CMK (cell line): ENCODE measurements around the gene ZNF107.

Experiments used
- DNase-seq: peaks from one replicate; pipeline ENCODE4 v3.0.0-alpha.2; 2010; ENCODE audit warnings: low read depth

ZNF107 gene

DNA sequence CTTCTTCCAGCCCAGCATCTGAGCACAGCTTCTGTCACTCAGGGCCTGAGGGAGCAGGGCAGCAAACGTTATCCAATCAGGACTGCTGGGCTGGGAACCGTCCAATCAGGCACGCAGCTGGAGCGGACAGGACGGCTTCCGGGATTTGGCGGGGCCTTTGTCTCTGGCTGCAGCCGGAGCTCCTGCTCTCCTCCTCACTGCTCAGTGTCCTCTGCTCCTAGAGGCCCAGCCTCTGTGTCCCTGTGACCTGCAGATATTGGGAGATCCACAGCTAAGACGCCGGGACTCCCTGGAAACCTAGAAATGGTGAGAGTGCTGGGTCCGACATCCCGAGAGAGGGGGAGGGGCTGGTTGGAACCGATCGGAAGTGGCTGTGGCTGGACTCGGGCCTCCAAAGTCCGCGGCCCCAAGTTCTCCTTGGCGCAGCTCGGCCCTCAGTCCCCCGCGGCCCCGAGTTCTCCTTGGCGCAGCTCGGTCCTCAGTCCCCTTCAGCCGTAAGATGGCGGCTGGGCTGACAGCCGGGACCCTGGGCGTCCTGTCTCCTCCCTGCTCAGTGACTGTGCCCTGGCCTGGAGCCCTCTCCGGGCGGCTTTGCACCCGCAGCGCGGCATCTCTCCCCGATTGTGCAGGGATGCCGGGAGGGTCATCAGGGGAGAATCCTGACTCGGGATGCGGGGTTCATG, at the start of gene ZNF107:
Gene ZNF107 (plus strand): TSS at position 154 of the 683 bp plus-strand sequence. CDS start 150 bp downstream, at position 304.
- DNase-seq: peak; percentile 75

DNA sequence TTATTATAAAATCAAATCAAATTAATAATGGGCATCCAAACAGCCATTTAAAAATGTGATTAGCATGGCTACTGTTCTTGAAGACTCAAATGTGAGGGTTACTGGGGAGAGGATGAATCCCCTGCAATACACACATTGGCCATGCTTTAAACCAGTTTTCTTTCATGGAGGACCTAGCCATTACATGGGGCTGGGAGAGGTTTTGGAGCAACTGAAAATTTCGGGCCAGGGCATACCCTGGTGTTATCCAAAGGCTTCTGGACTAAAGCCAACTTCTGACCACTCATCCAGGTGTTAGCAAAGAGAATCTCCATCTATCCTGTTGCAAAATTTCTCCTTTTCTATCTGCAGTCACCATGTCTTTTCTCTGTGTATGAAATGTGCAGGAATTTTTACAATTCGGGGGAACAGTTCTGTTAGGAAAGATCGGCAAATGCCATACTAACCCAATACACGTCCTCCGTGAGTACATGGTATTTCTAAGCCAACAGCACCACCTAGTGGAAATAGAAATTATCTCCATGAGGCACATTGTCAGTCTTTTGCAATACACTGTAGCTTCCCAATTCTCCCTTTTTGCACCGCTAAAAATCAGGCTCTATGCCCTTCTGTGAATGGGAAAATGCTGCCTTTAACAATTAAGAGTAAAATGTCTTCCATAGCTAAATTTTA, 47.0 kb upstream of the ZNF107 start:
- peak; percentile 26 for DNase-seq

DNA sequence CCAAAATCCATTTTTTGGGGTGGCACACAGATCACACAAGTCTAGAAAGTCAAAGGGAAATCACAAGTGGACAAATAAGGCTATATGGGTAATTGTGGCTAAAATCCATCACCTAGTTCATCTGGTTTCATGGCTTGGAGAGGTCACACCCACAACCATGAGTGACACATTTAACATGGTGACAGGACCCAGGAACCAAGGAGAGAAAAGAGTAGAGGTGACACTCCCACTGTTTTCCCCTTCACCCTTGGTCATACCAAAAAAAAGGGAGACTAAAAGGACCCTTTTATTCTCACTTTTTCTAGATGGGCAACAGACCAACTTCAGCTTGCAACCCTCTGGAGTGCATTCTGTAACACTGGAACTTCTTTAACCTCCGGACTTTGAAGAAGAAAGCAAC, 46.2 kb upstream of the ZNF107 start:
- no peak for DNase-seq

DNA sequence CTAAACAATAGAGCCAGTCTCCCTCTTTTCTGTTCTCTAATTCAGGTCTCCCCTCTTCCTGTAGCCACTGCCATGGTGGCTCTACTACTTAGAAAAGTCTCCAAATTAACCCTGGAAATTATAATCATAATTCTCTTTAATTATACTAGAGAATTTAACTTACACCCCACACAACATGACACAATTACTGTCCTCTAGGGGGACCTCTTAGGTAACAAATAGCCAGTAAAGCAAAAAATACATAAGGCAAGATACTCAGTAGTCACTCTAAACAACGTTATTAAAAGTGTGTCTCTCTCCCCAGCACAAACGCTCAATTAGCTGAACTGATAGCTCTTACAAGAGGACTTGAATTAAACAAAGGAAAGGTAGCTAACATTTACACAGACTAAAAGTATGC, 44.3 kb upstream of the ZNF107 start:
- DNase-seq: no peak

DNA sequence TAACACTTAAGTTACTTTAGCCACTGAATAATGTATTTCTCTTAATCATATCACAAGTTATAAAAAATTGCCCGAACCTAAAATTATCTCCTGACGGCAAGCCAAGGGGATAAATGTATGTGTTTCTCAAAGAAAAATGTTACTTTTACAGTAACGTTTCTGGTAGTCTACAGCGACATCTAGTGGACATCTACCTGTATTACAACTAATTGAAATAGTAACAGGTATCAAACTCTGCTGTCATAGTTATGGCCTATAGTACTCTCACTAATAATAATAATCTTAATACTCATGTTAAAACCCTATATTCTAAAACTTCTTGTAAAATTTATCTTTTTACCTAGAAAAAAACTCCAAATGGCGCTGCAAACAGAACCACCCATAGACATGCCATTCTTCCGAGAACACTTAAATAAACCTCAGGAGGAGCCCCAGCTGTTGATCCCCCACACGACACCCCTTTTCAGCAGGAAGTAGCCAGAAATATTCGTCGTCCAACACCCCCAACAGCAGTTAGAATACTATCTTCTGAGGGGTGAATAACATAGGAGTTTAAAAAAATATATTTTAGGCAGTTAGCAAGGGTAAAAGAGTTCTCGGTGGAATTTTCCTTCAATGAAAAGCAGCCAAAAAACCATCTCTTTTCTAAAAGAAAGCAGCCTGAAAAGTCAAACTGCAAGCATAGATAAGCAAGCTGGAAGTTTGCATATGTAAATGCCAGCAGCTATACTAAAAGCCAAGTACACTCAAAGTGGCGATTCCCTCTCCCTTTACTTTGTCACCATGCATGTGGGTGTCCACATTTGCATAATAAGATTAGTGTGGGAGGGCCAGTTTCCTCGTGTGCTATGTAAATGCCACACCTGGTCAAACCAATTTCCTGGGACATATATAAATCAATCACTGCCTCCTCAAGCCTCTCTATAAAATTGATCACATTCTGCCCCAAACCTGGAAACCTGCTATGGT, 40.5 kb upstream of the ZNF107 start:
- no peak for DNase-seq

DNA sequence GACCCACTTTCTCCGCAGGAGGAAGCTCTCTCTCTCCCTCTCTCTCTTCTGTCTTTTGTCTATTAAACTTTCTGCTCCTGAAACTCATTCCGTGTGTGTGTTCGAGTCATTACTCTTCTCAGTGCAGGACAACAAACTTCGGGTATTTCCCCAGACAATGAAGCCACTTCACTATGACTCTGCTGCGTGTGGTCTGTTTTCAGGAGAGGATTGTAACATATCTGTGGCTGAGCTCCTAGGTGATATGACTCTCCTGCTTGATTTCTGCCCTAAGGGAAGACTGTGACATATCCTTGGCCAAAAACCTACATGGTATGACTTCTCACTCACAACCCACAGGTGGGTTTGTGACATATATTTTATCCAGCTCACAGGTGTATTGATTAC, 39.9 kb upstream of the ZNF107 start:
- no peak for DNase-seq

DNA sequence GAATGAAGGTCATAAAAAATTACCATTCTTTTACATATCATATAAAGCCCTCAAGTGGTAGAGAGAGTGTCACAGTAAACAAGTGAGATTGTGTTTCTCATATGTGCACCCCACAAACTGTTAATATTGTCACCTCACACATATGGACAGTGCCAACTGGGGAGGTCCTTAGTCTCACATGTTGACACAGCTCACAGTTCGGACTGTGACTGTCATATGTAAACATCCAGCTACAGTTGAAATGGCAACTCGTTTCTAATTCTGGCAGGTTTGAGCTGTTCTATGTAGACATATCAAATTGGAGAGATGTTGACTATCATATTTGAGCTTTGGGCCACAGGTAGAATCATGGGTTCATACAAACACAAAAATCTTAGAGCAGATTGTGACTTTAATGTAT, 39.4 kb upstream of the ZNF107 start:
- DNase-seq: no peak

DNA sequence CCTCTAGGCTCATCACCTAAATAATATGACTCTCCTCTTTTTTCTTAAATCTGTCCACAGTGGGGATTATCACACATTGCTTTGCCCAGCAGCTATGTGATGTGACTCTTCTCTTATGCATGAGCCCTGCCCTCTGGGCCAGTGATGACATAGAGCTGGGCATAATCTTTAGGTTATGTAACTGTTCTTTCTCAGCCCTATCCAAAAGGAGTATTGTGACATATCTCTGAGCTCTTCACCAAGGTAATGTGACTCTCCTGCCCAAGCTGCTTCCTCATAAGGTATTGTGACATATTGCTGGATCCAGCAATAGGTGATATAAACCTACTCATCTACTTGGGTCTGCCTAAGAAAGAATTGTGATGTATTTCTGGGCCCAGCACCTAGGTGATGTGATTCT, 37.7 kb upstream of the ZNF107 start:
- no peak for DNase-seq

DNA sequence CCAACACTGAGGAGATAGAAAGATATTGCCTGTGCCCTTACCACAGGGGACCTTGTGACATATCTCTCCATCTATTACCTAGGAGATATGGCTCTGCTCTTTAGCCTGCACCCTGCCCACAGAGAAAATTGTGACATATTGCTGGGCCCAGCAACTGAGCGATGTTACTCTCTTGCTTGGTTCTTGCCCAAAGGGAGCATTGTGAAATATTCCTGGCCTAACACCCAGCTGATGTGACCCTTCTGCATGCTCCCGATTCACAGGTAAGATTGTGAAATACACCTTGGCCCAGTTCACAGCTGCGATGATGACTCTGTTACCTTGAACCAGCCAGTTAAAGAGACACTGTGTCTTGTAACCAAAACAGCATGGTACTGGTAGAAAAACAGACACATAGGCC, 37.2 kb upstream of the ZNF107 start:
- DNase-seq: no peak

DNA sequence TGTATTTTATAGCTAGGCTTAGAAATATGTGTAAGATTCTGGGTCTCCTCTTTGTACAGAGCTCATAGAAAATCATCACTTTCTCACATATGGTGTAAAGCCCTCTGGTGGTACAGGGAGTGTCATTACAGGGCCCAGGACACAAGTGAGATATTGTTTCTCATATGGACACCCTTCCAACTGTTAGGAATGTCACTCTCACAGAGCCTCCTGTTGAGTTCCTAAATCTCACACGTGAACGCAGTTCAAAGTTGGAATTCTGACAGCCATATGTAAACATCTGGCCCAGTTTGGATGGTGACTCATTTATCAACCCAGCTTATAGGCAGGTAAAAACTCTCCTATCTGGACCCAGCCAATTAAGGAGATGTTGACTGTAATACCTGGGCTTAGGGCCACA, 35.4 kb upstream of the ZNF107 start:
- DNase-seq: no peak

DNA sequence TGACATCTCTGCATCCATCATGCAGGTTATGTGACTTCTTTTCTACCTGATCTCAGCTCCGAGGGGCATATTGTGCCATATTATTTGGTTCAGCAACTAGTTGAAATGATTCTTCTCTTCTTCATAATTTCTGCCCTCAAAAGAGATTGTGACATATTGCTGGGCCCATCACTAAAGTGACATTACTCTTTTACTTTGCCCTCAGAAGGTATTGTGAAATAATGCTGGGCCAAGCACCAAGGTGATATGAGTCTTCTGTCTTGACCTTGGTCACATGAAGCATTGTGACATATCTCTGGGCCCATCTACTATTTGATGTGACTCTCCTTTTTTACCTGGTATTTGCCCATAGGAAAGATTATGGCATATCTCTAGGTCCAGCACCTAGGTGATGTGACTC, 33.9 kb upstream of the ZNF107 start:
- DNase-seq: no peak

DNA sequence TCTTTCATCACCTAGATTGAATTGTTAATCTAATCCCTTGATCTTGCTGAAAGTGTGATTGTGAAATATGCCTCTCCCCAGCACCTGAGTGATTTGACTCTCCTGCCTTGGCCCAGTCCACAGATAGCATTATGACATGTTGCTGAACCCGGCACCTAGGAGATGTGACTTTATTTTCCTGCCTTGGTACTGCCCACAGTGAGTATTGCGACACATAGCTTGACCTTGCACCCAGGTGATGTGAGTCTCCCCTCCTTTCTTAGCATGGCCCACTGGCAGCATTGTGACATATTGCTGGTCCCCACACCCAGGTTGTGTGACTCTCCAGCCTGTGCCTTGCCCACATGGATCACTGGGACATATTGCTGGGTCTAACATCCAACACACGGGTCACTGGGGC, 32.5 kb upstream of the ZNF107 start:
- no peak for DNase-seq

DNA sequence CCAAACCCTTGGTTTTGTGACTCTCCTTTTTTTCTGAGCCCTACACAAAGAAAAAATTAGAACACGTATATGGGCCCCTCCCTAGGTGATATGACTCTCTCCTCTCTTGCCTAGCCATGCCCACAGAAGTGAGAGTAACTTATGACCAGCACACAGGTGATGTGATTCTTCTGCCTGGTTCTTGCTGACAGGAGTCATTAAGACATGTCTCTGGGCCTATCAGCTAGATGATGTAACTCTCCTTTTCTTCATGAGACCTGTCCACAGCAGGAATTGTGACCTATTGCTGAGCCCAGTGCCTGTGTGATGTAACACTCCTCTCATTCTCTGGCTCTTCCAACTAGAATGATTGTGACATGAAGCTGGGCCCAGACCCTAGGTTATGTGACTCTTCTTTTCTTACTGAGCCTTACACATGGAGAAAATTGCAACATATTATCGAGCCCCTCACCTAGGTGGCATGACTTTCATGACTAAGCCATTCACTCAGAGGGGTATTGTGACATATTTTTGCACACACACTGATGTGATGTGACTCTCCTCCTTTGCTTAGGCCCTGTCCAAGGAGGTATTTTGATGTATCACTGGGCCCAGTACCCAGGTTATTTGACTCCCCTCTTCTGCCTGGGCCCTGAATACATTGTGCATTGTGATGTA, 31.4 kb upstream of the ZNF107 start:
- DNase-seq: no peak

DNA sequence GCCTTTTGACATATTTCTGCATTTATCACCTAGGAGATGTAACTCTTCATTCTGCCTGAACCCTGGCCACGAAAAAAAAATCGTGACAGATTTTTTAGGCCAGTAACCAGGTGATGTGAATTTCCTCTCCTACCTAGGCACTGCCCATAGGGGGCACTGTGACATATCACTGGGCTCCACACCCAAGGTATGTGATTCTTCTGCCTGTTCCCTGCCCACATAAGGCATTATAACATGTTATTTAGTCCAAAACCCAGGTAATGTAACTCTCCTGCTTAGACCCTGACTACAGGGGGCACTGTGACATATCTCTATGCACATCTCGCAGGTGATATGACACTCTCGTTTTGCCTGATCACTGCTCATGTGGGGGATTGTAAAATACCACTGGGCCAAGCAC, 29.5 kb upstream of the ZNF107 start:
- no peak for DNase-seq

DNA sequence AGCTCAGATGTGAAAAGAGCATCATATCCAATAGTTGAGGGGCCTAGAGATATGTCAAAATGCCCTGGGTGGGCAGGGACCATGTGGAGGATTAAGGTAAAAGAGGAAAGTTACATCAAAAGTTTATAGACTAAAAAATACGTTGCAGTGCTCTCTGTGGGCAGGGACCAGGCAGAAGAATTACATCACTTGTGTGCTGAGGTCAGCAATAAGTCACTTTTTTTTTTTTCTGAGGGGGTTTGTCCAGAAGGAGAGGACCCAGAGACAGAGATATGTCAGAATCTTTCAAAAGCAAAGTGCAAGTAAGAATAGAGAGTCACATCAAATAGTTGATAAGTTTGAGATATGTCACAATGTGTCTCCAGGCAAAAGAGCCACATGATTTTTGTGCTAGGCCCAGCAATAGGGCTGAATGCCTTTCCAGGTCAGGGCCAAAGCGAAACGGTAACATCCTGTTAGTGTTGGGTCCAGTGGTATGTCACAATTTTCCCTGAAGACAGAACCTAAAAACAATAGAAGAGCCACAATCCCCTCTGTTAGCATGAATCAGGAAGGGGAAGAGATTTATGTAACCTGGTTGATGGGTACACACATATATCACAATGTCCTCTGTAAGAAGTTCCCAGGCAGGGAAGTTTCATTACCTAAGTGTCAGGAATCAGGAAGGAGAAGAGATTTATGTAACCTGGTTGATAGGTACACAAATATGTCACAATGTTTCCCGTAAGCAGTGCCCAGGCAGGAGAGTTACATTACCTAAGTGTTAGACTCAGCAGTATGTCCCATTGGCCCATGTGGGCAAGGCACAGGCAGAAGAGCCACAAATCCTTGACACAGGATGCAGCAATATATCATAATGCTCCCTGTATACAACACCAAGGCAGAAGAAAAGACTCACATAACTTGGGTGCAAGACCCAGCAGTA, 28.1 kb upstream of the ZNF107 start:
- no peak for DNase-seq

DNA sequence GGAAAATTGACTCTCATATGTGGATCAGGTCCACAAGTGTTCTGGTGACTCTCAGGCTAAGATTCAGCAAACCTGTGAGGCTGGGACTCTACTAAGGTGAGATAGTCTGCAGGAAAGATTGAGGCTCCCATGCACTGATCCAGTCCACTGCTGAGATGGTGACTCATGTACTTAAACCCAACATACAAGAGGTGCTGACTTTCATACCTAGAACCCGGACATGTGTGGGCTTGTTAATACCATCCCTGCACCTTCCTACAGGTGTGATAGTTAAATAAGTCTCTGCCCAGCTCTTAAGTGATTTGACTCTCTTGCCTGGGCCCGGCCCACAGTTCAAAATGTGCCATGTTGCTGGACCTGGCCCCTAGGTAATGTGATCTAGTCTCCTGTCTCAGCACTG, 27.1 kb upstream of the ZNF107 start:
- no peak for DNase-seq

DNA sequence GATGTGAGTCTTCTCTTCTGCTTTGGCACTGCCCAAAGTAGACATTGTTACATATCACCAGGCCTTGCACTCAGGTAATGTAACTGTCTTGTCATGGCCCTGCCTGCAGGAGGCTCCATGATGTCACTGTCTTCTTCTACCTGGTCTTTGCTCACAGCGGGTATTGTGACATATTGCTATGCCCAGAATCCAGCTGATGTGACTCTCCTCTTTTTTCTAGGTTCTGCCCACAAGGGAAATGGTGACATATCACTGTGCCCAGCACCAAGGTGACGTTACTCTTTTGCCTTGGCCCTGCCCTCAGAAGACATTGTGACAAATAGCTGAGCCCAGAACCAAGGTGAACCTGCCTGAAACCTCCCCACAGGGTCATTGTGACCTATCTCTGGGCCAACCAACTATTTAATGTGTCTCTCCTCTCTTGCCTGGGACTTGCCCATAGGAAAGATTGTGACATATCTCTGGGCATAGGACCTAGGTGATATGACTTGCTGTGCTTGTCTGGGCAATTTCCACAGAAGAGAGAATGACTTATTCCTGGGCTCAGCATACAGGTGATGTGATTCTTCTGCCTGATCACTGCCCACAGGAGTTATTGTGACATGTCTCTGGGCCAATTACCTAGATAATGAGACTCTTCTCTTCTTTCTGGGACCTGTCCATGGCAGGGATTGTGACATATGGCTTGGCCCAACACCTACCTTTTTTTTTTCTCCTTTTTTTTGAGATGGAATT, 26.5 kb upstream of the ZNF107 start:
- no peak for DNase-seq

DNA sequence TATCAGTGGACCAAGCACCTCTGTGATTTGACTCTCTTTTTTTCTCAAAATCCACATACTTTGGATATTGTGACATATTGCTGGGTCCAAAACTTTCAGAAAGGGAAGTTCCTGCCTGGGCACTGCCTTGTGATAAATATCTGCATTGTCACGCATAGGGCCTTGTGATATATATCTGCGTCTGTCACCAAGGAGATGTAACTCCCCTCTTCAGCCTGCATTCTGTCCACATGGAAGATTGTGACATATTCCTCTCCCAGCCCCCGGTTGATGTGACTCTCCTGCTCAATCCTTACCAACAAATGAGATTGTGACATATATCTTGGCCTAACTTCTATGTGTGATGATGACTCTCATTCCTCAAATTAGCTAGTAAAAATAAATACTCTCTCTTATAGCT, 25.4 kb upstream of the ZNF107 start:
- DNase-seq: no peak

DNA sequence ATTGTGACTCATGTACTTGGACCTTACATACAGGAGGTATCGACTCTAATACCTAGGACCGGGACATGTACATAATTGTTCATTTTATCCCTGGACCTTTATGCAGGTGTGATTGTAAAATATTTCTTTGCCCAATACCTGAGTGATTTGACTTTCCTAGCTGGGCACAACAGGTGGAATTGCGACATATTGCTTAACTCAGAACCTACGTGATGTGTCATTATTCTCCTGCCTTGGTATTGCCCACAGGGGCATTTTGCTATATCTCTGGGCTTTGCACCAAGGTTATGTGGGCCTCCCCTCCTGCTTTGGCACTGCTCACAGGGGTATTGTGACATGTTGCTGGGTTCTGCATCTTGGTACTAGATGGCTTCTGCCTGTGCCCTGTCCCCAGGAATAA, 23.9 kb upstream of the ZNF107 start:
- DNase-seq: no peak

DNA sequence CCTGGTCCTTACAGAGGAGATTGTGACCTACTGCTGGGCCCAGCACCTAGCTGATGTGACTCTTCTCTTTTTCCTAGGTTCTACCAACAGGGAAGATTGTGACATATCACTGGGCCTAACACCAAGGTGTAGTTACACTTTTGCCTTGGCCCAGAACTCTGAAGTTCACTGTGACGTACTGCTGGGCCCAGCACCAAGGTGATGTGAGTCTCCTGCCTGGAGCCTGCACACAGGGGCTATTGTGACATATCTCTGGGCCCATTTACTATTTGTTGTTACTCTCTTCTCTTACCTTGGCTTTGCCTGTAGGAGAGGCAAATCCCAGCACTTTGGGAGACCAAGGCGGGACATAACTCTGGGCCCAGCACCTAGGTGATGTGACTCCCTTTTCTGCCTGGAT, 23.1 kb upstream of the ZNF107 start:
- DNase-seq: no peak

DNA sequence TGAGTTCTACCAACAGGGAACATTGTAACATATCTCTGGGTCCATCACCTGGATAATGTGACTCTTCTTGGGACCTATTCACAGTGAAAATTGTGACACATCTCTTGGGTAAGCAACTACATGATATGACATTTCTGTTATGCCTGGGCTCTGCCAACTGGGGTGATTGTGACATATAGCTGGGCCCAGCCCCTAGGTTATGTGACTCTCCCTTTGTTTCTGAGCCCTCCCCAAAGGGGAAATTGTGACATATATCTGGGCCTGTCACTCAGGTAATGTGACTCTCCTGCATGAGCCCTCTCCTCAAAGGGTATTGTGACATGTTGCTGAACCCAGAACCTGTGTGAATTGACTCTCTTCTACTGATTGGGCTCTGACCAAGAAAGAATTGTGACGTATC, 22.4 kb upstream of the ZNF107 start:
- DNase-seq: no peak
